OCI-LY7 (cell line): ENCODE results near the gene SPTB. TPM values are rescaled to one million over a fixed set of nuclear protein-coding genes. Genes with fewer than 3 reads are reported as not detected.

Experiments
- BruUV-seq: library from RNA; stranded (reverse); fragments of 400-500 nt; replicated peaks from 2 replicates; lab custom pipeline; 2021; lab: Mats Ljungman, UMichigan
- CTCF ChIA-PET: fragments of 300-600 bp; sonication (Branson Sonifier 250); formaldehyde crosslinking; loops from one replicate; lab custom pipeline; 2022; ENCODE audit warnings: antibody characterized with exemption; ENCODE audit not compliant: unreplicated experiment; lab: Charles Lee
- POLR2A ChIA-PET: fragments of 300-600 bp; sonication (Branson Sonifier 250); formaldehyde crosslinking; loops from one replicate; lab custom pipeline; 2022; ENCODE audit warnings: antibody characterized with exemption; lab: Charles Lee
- DNase-seq: peaks from one replicate; pipeline ENCODE4 v3.0.0-alpha.2; 2015; ENCODE audit warnings: low spot score
- H2AFZ ChIP-seq: fragments of 200-600 bp; sonication (generic), shearing (Covaris generic); 2 replicates; pipeline ENCODE4 v1.6.1; 2014; ENCODE audit warnings: mild to moderate bottlenecking, antibody characterized with exemption, low read length, moderate library complexity
- H3K27ac ChIP-seq: fragments of 200-600 bp; sonication (generic); 2 replicates; pipeline ENCODE4 v1.5.1; 2014; ENCODE audit warnings: mixed run types, low read depth, mild to moderate bottlenecking, moderate library complexity, low read length, inconsistent platforms; ENCODE audit not compliant: poor library complexity, severe bottlenecking
- H3K36me3 ChIP-seq: fragments of 200-600 bp; sonication (generic); 2 replicates; pipeline ENCODE4 v1.6.1; 2014; ENCODE audit warnings: mild to moderate bottlenecking, antibody characterized with exemption, low read length, moderate library complexity, mixed read lengths; ENCODE audit not compliant: insufficient read depth
- H3K4me1 ChIP-seq: fragments of 200-600 bp; sonication (generic); 2 replicates; pipeline ENCODE4 v1.5.1; 2014; ENCODE audit warnings: mild to moderate bottlenecking, low read length; ENCODE audit not compliant: insufficient read depth, poor library complexity, severe bottlenecking
- H3K4me2 ChIP-seq: fragments of 200-600 bp; sonication (generic); 2 replicates; pipeline ENCODE4 v1.6.1; 2014; ENCODE audit warnings: mild to moderate bottlenecking, low read length
- H3K4me3 ChIP-seq: fragments of 200-600 bp; sonication (generic); 2 replicates; pipeline ENCODE4 v1.5.1; 2014; ENCODE audit warnings: mild to moderate bottlenecking, low read depth, low read length; ENCODE audit not compliant: poor library complexity, severe bottlenecking
- H3K79me2 ChIP-seq: fragments of 200-600 bp; sonication (generic); 2 replicates; pipeline ENCODE4 v1.6.1; 2016; ENCODE audit warnings: low read depth, mild to moderate bottlenecking, low read length, moderate library complexity, mixed read lengths; ENCODE audit not compliant: insufficient read depth
- H3K9me2 ChIP-seq: fragments of 200-600 bp; sonication (generic); 2 replicates; pipeline ENCODE4 v1.6.1; 2016; ENCODE audit warnings: mild to moderate bottlenecking, low read length, mixed read lengths; ENCODE audit not compliant: insufficient read depth
- H3K9me3 ChIP-seq: fragments of 200-600 bp; sonication (generic); 2 replicates; pipeline ENCODE4 v1.6.1; 2014; ENCODE audit warnings: mild to moderate bottlenecking, mixed run types, low read length, mixed read lengths
- H4K20me1 ChIP-seq: fragments of 200-600 bp; sonication (generic); 2 replicates; pipeline ENCODE4 v1.6.1; 2014; ENCODE audit warnings: mild to moderate bottlenecking, antibody characterized with exemption, low read length, moderate library complexity, mixed read lengths; ENCODE audit not compliant: insufficient read depth
- CTCF ChIP-seq: fragments of 200-600 bp; sonication (generic); conservative IDR thresholded peaks from 2 replicates; pipeline ENCODE4 v1.5.1; 2014; ENCODE audit warnings: mild to moderate bottlenecking, antibody characterized with exemption, low read length, moderate library complexity, mixed read lengths
- EZH2phosphoT487 ChIP-seq: fragments of 200-600 bp; sonication (generic); IDR thresholded peaks from 2 replicates; pipeline ENCODE4 v1.6.1; 2018; ENCODE audit warnings: low read depth, borderline replicate concordance, mild to moderate bottlenecking, mixed run types, antibody characterized with exemption, low read length, moderate library complexity, mixed read lengths
- intact Hi-C: fragments of 100-400 bp; cut with micrococcal nuclease; formaldehyde crosslinking; loops from one replicate; pipeline ENCODE4 v1.10.0; 2022; ENCODE audit not compliant: unreplicated experiment
- total RNA-seq, 2 experiments: library from RNA; depleted of rRNA in 1 of 2; stranded (reverse); fragments of >200 nt in 1 of 2; shearing (Covaris generic) in 1 of 2; gene quantifications; 2 replicates each; pipeline ENCODE4 v1.2.3, GENCODE V29; 2014 to 2022

Gene SPTB
- total RNA-seq, 2 experiments from 2014 or later, result not detected

GRCh38 chr14:64906022-64906421 lies 26.3 kb upstream of the SPTB start:
- intact Hi-C loops, result no loop called here
- H3K9me2 ChIP-seq, result no peaks in the 10 kb centered on the region
- H4K20me1 ChIP-seq, result no peaks in the 10 kb centered on the region
- H3K79me2 ChIP-seq, result no peaks in the 10 kb centered on the region
- ChIA-PET POLR2A (interaction anchor here (0.5 kb wide), 1 partner anchor 242 kb away, joined by 3 read pairs; no protein-coding TSS in a partner anchor), CTCF (no interaction called here)
- BruUV-seq, result no TSS peak
- H2AFZ ChIP-seq, result no peak overlapping the region
- H3K36me3 ChIP-seq, result no peaks in the 10 kb centered on the region
- H3K9me3 ChIP-seq, result no peaks in the 10 kb centered on the region
- H3K27ac ChIP-seq, result no peak overlapping the region
- no peak overlapping the region for H3K4me2 ChIP-seq
- no peak overlapping the region for H3K4me3 ChIP-seq
- H3K4me1 ChIP-seq, result no peaks in the 10 kb centered on the region
- no peak for DNase-seq
- TF ChIP-seq CTCF, result no peak
- TF ChIP-seq EZH2phosphoT487, result no peak

DNA sequence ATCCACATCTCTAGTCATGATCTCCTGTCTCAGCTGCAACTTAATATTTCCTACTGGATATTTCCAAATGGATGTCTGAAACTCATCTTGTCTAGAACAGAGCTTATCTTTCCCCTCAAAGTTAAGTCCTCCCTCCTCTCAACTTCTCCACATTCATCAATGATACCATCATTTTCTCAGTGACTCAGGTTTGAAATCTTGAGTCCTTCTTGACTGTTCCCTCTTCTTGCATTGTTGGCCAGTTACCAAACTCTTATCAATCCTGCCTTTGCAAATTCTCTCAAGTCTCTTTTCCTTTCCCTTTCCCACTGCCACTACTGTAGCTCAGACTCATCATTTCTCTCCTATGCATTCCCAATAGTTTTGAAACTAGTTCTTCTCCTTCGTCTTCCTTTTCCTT lies 20.3 kb upstream of the SPTB start:
- H3K9me2 ChIP-seq, result no peaks in the 10 kb centered on the region
- no peak overlapping the region for H3K27ac ChIP-seq
- no TSS peak for BruUV-seq
- CTCF ChIA-PET, result no interaction called here
- no peak overlapping the region for H3K4me3 ChIP-seq
- H3K9me3 ChIP-seq, result no peaks in the 10 kb centered on the region
- H3K4me1 ChIP-seq, result no peaks in the 10 kb centered on the region
- no peaks in the 10 kb centered on the region for H3K79me2 ChIP-seq
- H3K4me2 ChIP-seq, result no peak overlapping the region
- H3K36me3 ChIP-seq, result no peaks in the 10 kb centered on the region
- POLR2A ChIA-PET, result no interaction called here
- DNase-seq, result no peak
- no peaks in the 10 kb centered on the region for H4K20me1 ChIP-seq
- TF ChIP-seq EZH2phosphoT487, result no peak
- TF ChIP-seq CTCF, result no peak
- no peak overlapping the region for H2AFZ ChIP-seq
- intact Hi-C loops, result no loop called here

DNA sequence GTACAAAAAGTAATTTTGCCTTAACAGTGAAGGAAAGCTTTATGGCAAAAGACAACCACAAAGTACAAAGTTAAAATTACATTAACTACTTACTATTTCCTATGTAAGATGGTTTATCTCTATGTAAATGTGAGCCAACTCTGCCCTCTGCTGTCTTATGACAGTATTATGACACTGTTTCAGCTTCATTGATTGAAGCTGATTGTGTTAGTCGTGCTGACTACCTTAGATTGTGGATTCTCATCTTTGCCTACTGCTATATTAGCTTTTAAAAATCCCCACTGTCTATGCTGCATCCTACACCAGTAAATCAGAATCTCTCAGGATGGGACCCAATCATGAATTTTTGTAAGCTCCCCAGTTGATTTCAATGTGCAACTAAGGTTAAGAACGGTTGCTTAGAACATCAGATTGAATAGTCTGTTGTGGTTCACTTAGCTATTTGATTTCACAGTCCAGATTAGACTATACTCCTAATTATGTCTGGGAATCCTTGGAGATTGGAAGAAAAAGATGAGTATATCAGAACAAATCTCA lies 12.2 kb upstream of the SPTB start:
- DNase-seq, result peak; percentile 60
- Histone ChIP-seq H3K9me3 (no peaks in the 10 kb centered on the region), H3K4me2 (no peak overlapping the region), H3K9me2 (no peaks in the 10 kb centered on the region), H3K79me2 (no peaks in the 10 kb centered on the region), H3K4me3 (no peak overlapping the region), H2AFZ (no peak overlapping the region), H3K27ac (no peak overlapping the region), H3K4me1 (no peaks in the 10 kb centered on the region), H4K20me1 (no peaks in the 10 kb centered on the region), H3K36me3 (no peaks in the 10 kb centered on the region)
- POLR2A ChIA-PET, result interaction anchor here (0.8 to 1.6 kb wide), 4 partner anchors 9 to 249 kb away, joined by 3 to 6 read pairs (median 4); no protein-coding TSS in a partner anchor
- intact Hi-C loops, result loop anchor here (5.0 kb wide), 1 partner anchor 70 kb away; no protein-coding TSS in a partner anchor
- no TSS peak for BruUV-seq
- CTCF ChIA-PET, result interaction anchor here (0.6 to 1.5 kb wide), 4 partner anchors 36 to 217 kb away, joined by 3 to 10 read pairs (median 3); no protein-coding TSS in a partner anchor
- peak; percentile 80 for TF ChIP-seq CTCF
- TF ChIP-seq EZH2phosphoT487, result no peak
